GM18873 (cell line): ENCODE results near the gene CPM.

Experiments used
- ATAC-seq: cut with Tn5 transposase; IDR thresholded peaks from one replicate; pipeline ENCODE4 v1.9.1; 2021; ENCODE audit warnings: mild to moderate bottlenecking, moderate library complexity, moderate number of reproducible peaks; ENCODE audit not compliant: unreplicated experiment, low FRiP score

Gene CPM

DNA sequence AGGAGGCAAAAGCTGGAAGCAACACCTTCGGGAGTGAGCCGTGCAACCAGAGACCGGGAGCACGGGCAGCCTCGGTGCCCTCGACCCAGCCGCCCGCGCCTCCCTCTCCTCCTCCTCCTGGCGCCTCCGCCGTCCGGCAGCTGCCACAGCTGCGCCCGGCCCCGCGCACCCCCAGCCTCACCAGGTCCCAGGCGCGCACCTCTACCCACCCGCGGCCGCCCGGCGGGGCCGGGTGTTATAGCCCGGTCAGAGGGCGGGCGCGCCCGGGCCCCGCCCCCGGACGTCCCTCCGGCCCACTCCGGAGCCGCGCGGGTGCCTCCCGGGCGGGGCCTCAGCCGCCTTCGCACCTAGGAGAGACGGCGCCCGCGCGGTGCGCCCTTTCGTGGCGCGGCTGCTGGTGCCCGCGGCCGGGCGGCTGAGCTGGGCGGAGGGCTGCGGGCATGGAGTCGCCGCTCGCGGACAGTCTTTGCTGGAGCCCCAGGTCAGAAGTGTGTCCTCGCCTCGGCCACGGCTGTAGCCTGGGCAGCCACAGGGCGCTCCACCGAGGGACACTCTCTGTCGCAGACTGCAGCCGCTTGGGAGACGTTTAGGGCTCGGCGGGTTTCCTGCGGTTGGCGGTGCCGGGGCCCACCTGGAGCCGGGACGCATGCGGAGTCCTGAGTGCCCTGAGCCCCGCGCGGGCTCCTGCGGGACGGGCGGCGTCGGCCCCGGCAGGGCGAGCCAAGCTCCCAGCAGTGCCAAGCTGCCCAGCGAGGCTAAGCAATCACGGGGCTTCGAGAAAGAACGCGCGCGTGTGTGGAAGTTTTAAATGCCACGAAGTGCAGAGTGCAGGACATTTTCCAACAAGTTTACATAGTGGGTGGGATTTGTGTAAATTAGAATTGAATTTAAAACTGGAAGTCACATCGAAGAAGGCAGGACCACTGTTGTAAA, at the start of gene CPM:
TSS of gene CPM (minus strand) at position 211 of the 933 bp plus-strand sequence. CDS start 334 bp downstream, outside the sequence.
- peak; percentile 51 for ATAC-seq

DNA sequence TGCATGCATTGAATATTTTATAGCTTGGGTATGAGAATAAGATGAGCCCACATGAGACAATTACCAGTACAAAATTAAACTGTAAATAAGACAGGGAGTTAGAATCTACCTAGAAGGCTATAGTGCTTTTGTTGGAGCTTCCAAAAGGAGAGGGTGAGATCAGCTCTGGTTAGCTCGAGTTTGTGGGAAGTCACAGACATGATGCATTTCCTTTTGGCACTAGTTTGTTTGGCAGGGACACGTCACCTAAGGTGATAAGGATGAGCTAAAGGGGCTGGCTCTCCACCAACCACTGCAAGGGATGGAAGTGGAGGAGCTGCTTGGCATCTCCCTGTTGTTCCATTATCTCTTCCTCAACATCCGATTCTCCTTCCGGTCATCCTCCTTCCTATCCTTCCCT, 48.5 kb upstream of the CPM start:
- ATAC-seq = no peak

DNA sequence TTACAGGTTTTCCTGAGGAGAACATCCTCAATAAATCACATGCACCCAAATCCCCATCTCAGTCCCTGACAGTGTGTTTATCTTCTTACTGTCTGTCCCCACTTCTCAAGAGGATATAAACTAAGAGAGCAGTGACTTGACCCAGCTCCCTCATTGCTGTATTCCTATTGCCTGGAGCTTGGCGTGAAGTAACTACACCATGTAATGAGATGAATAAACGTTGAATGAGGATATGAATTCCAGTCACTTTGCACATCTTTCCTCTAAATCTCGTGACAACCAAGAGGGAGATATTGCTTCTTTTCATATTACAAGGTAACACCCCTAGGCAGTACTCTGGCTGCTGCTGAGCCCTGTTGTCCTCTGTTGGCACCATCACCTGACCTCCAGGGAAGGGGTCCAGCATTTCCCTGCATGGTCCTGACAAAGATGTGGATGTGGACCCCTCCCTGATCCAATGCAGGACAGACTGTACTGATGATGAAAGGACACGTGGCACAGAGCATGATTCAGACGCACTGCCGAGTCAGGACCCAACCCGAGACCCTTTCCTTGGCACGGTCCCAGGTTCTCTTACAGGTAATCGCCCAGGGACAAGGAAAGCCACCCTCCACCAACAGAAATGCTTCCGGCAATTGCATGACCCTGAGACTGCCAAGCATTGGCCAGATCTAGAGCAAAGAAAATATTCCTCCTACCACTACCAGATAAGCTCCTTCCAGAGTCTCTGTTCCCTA, 47.7 kb upstream of the CPM start:
- no peak for ATAC-seq

DNA sequence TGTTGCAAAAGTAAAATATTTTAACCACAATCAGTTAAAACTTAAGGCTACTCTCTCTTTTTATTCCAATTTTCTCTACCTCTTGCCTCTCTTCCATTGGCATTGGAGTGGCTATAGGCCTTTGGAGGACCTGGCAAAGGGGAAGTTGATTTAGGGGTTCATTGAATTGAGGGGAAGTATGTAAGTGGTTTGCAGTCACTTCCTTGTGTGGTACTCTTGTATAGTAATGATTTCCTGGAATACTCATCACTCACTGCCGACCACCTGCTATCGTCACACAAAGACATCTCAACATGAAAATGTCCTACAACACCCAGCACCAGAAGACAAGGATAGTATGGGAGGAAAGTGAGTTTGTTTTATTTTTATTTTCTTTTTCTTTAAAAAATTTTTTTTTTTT, 45.7 kb upstream of the CPM start:
- ATAC-seq = no peak

DNA sequence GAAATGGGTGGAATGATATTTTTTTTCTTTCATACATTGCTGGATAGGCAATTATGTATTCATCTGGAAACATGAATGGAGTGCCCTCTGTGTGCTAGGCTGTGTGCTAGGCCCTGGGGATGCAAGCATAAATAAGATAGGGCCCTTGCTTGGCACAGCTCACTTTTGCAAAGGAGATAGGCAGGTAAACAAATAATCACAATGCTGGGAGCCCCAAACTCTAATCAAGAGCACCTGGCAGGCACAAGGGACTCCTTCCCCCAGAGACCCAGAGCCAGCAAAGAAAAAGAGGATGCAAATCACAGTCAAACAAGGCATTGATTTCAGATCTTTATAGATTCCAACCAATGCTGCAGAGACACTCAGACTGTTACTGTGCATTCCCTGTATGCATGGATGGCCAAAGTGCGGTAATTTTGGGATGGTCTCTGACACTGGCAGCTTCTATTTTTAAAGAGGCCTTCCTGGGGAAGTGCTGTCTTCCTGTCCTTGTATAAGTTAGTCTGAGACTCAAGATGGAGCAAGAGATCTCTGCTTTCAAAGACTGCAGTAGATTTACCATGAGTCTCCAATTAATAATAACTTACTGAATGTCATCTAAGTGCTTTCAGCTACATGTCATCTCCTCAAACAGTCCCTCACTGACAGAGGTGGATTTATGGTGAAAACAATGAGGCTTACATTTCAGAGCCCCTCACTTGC, 45.1 kb upstream of the CPM start:
- no peak for ATAC-seq

DNA sequence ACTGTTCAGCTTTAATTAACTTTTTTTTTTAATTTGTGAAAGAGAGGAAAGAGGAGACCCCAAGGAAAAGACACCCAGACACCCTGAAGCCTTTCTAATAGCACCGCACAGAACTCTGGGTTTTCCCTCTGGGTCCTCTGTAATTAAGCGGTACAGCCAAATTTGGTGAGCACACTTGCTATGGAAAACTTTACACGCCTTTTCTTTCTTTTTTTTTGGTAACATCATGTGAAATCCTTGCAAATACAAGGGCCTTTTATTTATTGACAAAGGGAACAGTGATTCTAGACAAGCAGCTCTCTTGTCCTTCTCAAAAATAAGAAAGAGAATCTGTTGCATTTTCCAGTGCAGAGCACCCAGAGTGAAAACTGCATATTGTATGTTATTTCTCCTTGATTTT, 44.4 kb upstream of the CPM start:
- ATAC-seq = no peak

DNA sequence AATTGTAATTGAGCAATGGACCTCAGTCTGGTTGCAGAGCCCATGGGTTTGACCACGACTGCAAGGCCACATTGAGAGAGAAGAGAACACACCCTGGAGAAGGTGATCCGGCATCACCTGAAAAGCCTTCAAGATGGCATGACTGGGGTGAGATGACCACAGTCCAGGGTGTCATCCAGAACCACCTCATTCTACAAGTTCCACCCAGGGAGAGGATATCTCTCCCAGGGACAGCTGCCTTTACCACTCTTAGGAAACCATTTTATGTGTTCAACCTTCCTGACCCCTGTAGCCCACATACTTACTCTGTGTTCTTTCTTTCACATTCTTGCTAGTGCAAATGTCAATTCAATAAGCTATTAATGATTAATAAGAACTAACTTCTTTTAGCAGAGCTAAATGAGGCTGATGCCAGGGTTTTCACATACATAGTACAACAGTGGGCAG, 43.4 kb upstream of the CPM start:
- ATAC-seq = no peak

DNA sequence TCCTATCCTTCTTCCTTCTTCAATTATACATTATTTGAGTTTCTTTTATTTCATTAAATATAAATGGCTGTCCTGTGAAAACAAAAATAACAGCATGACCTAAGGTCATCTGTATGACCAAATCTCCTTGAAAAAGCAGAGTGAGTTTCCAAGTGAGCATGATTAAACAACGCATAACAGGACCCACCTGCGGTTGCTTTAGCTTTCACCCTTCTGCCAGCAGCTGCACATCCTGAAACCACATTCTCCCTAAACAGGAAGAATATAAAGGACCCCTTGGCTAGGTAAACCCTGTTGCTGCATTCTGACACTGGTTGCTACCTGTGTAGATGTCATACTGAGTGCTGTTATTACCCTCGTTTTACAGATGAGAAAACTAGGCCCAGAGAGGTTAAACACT, 42.8 kb upstream of the CPM start:
- ATAC-seq = no peak

DNA sequence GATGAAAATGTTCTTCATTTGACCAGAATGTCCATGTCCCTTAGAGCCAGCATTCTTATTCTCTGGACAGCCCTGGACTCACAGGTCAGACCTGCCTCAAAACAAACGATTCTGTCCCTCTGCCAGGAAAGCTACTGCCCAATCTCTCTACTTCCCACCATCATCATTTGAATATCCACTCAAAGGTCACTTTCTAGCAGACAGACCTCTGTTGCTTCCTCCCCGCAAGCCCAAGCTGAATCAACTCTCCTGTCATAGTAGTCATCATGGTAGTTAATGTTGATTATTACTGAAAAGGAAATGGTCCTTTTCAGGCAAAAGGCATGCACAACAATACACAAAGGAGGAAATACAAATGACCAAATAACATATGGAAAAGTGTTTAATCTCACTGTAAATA, 39.6 kb upstream of the CPM start:
- ATAC-seq = no peak

DNA sequence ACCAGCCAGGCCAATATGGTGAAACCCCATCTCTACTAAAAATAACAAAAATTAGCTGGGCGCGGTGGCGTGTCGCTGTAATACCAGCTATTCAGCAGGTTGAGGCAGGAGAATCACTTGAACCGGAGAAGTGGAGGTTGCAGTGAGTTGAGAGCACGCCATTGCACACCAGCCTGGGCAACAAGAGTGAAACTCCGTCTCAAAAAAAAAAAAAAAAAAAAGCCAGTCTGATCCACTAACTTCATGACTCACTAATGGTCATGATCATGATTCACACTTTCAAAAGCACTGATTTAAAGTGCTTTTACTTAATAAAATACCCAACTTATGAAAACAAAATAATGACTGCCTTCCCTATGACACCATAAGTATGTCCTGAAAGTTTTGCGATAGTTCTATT, 38.4 kb upstream of the CPM start:
- ATAC-seq = no peak

DNA sequence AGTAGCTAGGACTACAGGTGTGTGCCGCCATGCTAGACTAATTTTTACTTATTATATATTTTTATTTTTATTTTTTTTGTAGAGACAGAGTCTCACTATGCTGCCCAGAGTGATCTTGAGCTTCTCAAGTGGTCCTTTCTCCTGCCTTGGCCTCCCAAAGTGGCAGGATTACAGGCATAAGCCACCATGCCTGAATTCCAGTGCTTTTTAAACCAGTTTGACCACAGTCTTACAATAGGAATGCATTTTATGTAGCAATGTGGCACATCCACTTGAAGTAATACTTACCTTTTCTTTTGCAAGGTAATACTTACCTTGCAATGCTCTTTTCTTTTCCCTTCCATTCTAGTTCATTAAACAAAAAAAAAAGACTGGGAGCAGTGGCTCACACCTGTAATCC, 38.0 kb upstream of the CPM start:
- ATAC-seq = no peak

DNA sequence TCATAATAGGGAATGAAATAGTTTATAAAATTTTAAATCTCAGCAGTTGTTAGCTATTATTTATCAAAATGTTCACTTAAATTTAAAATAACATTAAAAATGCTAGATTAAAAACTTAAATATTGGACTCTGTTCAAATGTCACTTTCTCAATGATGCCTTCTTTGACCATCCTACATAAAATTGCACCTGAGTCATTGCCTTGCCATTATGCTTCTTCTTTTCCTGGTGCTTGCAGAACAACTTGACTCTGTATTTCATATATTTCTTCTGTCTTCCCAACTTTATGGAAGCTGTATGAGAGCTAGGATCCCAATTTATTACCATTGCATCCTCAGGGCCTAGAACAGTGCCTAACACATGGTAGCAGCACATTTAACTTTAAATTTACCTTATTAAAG, 37.3 kb upstream of the CPM start:
- ATAC-seq = no peak

DNA sequence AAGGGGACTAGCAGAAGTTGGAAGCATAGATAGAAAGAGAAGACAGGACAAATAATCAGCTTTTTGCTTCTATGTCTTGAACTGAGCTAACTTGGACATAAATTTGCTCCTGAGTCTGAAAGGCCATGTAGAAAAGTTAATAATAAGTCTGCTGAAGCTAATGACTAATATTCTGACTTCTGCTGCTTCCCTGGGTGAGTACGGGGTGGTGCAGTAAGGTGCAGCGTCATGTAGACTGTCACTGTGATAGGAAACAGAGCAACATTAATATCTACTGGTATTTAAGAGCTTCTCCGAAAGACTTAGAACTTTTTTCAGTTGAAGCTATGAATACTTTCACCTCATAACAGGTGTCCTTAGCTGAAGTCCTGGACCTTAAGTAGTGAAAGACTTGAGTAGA, 34.1 kb upstream of the CPM start:
- no peak for ATAC-seq

DNA sequence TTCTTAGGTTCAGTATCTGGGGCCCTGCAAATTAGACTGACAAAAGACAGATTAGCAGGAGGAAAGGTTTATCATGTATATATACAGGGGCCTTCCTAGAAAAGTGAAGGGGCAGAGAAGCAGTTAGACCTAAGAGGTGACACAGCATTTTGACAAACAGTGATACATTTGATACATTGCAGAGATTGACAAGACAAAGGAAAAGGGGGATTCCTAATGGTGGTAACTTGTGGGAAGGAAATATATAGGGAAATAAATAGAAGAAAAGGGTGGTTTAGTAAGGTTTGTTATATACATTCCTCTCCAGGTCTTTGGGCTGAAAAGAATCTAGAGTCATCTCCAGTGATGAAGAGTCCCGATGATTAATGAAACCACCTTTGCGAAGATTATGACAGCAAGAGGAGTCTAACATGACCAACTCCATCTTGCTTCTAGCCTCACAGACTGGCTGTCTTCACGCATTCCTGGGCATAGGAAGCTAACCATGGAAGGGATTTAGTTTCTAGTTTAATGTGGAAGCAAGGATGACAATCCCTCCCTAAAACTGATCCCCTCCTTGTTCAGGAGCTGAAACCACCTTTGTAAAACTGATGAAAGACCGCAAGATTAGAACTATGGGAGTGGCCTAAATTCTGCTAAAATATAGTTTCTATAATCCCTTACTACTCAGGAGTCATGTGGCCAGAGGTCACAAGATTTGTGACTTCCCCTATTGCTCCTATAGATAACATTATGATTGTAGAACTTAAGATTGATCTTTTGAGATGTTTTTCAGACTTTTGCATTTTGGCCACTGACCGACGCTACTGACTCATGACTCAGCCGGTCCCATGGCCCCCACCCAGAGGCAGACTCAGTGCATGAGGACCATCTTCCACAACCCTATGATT, 31.1 kb upstream of the CPM start:
- no peak for ATAC-seq

DNA sequence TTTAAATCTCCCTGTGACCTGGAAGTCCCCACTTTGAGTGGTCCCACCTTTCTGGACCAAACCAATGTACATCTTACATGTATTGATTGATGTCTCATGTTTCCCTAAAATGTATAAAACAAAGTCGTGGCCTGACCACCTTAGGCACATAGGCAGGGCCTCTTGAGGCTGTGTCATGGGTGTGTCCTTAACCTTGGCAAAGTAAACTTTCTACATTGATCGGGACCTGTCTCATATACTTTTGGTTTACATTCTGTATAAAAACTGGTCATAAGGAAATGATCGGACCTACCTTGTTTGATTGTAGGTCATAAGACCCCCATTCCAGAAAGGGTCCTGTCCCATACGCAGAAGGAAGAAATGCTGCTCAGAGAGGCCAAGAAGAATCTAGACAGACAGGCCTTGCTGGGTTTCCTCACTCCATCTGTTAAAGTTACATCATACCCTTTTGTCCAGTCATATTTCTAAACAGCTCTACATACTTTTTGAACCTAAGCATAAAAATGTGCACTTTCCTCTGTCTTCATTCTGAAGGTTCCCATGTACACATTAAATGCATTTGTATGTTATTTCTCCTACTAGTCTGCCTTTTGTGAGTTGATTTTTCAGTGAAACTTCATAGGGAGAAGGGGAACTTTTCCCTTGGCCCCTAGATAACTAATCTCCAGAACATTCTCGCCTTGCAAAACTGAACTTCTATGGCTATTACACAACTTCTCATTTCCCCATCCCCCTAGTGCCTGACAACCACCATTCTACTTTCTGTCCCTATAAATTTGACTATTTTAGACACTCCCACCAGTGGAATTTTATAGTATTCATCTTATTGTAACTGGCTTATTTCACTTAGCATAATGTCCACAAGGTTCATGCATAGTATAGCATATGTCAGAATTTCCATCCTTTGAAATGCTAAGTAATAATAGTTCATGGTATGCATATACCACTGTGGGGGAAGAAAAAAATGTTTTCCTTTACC, 30.2 kb upstream of the CPM start:
- ATAC-seq = no peak

DNA sequence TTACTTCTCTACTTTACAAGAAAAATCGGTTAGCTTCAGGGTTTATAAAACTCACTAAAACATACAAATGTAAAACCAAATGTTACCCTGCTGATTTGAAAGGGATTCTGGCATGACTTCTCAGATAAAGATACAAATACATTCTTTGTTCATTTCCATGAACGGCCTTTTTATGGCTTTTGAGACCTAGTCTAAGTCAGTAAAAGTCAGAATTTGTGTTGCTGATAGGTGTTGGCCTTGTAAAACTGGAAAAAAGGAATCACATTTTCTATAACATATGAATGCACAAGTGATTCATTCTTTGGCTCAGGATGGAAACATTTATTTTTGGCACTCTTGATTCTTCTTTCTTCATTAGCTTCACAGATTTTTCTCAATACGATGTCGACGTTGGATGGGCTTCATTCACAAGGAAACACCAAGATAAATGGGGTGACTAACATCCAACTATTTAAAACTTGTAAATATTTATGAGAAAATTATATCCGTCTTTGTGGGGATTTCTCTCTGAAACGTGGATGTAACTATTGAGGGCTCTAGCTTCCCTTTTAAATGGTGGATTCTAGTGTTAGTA, 27.0 kb upstream of the CPM start:
- ATAC-seq = no peak

DNA sequence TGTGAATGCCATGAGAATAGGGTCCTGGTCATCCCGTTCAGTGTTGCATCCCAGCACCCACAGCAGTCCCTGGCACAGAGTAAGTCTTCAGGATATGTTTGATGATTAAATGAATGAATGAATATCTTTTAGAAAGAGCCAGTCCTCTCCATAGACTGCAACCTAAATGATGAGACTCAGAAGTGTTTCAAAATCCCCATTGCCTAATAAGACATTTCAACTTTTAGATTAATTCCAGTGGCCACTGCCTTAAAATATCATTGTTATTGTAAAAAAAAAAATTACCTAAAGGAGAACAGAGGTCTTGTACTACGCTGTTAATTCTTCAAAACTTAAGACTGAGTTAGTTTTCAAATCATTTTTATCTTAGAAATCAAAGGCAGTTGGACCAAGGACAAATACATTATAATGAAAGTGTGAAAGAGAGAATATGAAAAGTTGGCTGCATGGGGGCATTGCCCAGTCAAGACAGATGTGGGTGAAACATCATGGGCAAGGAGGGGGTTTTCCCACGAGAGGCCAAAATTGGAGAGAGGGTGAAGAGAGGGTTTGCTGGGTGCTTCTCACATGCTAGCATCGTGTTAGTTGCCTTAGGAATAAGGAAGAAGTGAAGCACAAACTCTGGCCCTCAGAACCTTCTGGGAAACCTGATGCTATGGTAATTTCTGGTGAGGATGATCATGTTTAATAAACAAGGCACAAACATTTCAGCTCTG, 26.3 kb upstream of the CPM start:
- no peak for ATAC-seq

DNA sequence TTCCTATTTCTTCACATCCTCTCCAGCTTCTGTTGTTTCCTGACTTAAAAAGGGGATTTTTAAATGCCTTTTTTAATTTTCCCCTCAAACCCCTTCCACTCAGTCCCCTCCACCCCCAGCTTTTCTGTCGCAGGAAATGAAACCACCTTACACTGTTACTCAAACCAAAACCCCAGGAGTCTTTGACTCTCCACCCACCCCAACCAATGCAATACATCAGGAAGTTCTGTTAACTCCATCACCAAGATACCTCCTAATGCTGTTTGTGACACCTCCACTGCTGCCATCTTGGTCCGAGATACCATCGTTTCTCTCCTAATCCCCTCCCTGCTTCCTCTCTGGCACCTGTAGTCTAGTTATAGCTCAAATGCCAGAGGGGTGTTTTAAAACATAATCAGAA, 25.4 kb upstream of the CPM start:
- ATAC-seq = peak; percentile 87
